Right lobe of liver (tissue), 4 donors: ENCODE results near the gene ARHGEF38.

ENCODE experiments used
- CTCF ChIP-seq, 4 donors: fragments of 200-600 bp in 3 of 4; fragments of 450-650 bp in 1 of 4; IDR thresholded peaks; one replicate each; pipeline versions ENCODE4 v1.5.1 to v1.8.0; 2016 to 2022; ENCODE audit warnings: antibody characterized with exemption in 4 of 4, mild to moderate bottlenecking in 2 of 4
- POLR2A ChIP-seq: fragments of 450-650 bp; IDR thresholded peaks from one replicate; pipeline ENCODE4 v1.6.1; 2017; ENCODE audit warnings: antibody characterized with exemption, mild to moderate bottlenecking
- donor health status: DM: no; HTN: no; CAD: no.
- donor health status: DM: no; HTN: no; CAD: no.
- donor health status: DM: no; HTN: yes; CAD: no.

DNA sequence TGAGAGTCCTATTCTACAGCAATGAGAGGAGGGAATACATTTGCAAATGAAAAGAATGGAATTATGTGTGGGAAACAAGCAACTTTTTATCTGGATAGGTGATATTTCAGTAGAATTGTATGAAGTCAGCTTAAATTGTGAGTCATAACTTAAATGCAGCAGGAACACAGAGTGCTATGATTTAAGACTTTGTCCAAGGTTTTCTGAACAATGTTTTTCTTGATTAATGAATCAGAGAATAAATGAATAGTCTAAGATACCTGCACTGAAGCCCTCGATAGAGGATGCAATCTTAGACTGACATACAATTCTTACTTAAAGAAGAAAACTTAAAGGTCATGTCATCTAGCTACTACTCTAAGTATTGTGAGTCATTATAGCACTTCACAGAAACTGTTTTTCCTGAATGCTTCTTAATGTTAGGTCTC, 8.0 kb downstream of the ARHGEF38 start:
- no peak for TF ChIP-seq CTCF (IDR thresholded peaks at IDR 0.05)
- TF ChIP-seq POLR2A, result no peak
